Subcutaneous abdominal adipose tissue (tissue), 5 donors: ENCODE measurements around the gene IRX4.

Experiments used
- H3K27ac ChIP-seq: one replicate; pipeline ENCODE4 v1.7.0; 2013; ENCODE audit warnings: low read depth, mild to moderate bottlenecking, inconsistent platforms, low read length, moderate library complexity
- H3K27me3 ChIP-seq, 5 donors: one replicate each; pipeline ENCODE4 v1.7.0; 2013; ENCODE audit warnings: low read length in 5 of 5, inconsistent platforms in 1 of 5; ENCODE audit not compliant: control insufficient read depth in 5 of 5, insufficient read depth in 4 of 5
- H3K36me3 ChIP-seq, 5 donors: one replicate each; pipeline ENCODE4 v1.7.0; 2013; ENCODE audit warnings: low read length in 5 of 5; ENCODE audit not compliant: control insufficient read depth in 5 of 5, insufficient read depth in 5 of 5
- H3K4me1 ChIP-seq, 5 donors: one replicate each; pipeline ENCODE4 v1.7.0; 2013; ENCODE audit warnings: low read length in 5 of 5, mild to moderate bottlenecking in 3 of 5, moderate library complexity in 1 of 5; ENCODE audit not compliant: control insufficient read depth in 5 of 5, insufficient read depth in 5 of 5
- H3K4me3 ChIP-seq, 5 donors: one replicate each; pipeline ENCODE4 v1.7.0; 2013; ENCODE audit warnings: low read length in 5 of 5, low read depth in 1 of 5
- H3K9ac ChIP-seq, 5 donors: one replicate each; pipeline ENCODE4 v1.7.0; 2013; ENCODE audit warnings: low read length in 5 of 5, mild to moderate bottlenecking in 4 of 5, moderate library complexity in 3 of 5
- H3K9me3 ChIP-seq, 5 donors: one replicate each; pipeline ENCODE4 v1.7.0; 2013; ENCODE audit warnings: low read length in 5 of 5; ENCODE audit not compliant: control insufficient read depth in 5 of 5
- donor health status: healthy.
- donor health status: healthy.
- donor health status: healthy.
- donor health status: healthy.
- donor health status: healthy.

The IRX4 gene

GRCh38 chr5:1882337-1883119 is at the start of gene IRX4:
Gene IRX4 (minus strand): TSS chr5:1882925. CDS start chr5:1882647, 278 bp downstream.
- no peaks in the 10 kb centered on the region for H3K36me3 ChIP-seq
- H3K4me3 ChIP-seq = peak within 1 kb of the TSS in 4 of 5 donors; percentile 29 to 42 (median 34)
- no peaks in the 10 kb centered on the region for H3K9me3 ChIP-seq
- peaks cover 0 to 23% (median 19%) of the 10 kb centered on the region in 5 donors for H3K4me1 ChIP-seq
- H3K27ac ChIP-seq = no peak within 1 kb of the TSS
- H3K27me3 ChIP-seq = peaks cover 57 to 84% (median 66%) of the 10 kb centered on the region in 5 donors
- no peak within 1 kb of the TSS for H3K9ac ChIP-seq

- peaks cover 0 to 2% (median 0%) of the 10 kb centered on the region in 5 donors for H3K9me3 ChIP-seq
These were observed 49.0 kb upstream of the IRX4 start for GRCh38 chr5:1931604-1932231.

GRCh38 chr5:1930880-1931603 is 48.3 kb upstream of the IRX4 start:
- Histone ChIP-seq H3K9ac (peak overlapping the region in 2 of 5 donors; percentile 40 to 60), H3K36me3 (peaks cover 0 to 12% (median 0%) of the 10 kb centered on the region in 5 donors), H3K27me3 (peaks cover 3 to 27% (median 19%) of the 10 kb centered on the region in 5 donors), H3K4me1 (peaks cover 0 to 19% (median 13%) of the 10 kb centered on the region in 5 donors), H3K27ac (no peak overlapping the region), H3K9me3 (no peaks in the 10 kb centered on the region), H3K4me3 (peak overlapping the region; percentile 45 to 84 (median 67))

More at GRCh38 chr5:1931604-1932231, 49.0 kb upstream of the IRX4 start:
- peaks cover 3 to 26% (median 17%) of the 10 kb centered on the region in 5 donors for H3K27me3 ChIP-seq
- peak overlapping the region; percentile 45 to 84 (median 67) for H3K4me3 ChIP-seq
- H3K36me3 ChIP-seq = peaks cover 0 to 12% (median 0%) of the 10 kb centered on the region in 5 donors
- H3K27ac ChIP-seq = no peak overlapping the region
- H3K4me1 ChIP-seq = peaks cover 0 to 19% (median 13%) of the 10 kb centered on the region in 5 donors
- H3K9ac ChIP-seq = peak overlapping the region in 2 of 5 donors; percentile 40 to 60

GRCh38 chr5:1930501-1930879 is 47.8 kb upstream of the IRX4 start:
- Histone ChIP-seq H3K9me3 (no peaks in the 10 kb centered on the region), H3K36me3 (peaks cover 0 to 12% (median 0%) of the 10 kb centered on the region in 5 donors), H3K9ac (peak overlapping the region in 2 of 5 donors; percentile 40 to 60), H3K4me1 (peaks cover 0 to 19% (median 13%) of the 10 kb centered on the region in 5 donors), H3K27me3 (peaks cover 7 to 32% (median 24%) of the 10 kb centered on the region in 5 donors), H3K27ac (no peak overlapping the region), H3K4me3 (peak overlapping the region in 4 of 5 donors; percentile 61 to 84 (median 71))

GRCh38 chr5:1929108-1929991 is 46.6 kb upstream of the IRX4 start:
- Histone ChIP-seq H3K27me3 (peaks cover 7 to 36% (median 28%) of the 10 kb centered on the region in 5 donors), H3K4me1 (peaks cover 0 to 19% (median 13%) of the 10 kb centered on the region in 5 donors), H3K9ac (no peak overlapping the region), H3K4me3 (no peak overlapping the region), H3K36me3 (peaks cover 0 to 4% (median 0%) of the 10 kb centered on the region in 5 donors), H3K9me3 (no peaks in the 10 kb centered on the region), H3K27ac (no peak overlapping the region)

GRCh38 chr5:1926471-1927341 is 44.0 kb upstream of the IRX4 start:
- Histone ChIP-seq H3K27ac (no peak overlapping the region), H3K9ac (no peak overlapping the region), H3K27me3 (peaks cover 10 to 36% (median 33%) of the 10 kb centered on the region in 5 donors), H3K9me3 (no peaks in the 10 kb centered on the region), H3K36me3 (no peaks in the 10 kb centered on the region), H3K4me1 (peaks cover 0 to 17% (median 10%) of the 10 kb centered on the region in 5 donors), H3K4me3 (no peak overlapping the region)

GRCh38 chr5:1926071-1926440 is 43.3 kb upstream of the IRX4 start:
- H3K27me3 ChIP-seq = peaks cover 10 to 34% (median 33%) of the 10 kb centered on the region in 5 donors
- H3K36me3 ChIP-seq = no peaks in the 10 kb centered on the region
- peaks cover 0 to 10% (median 6%) of the 10 kb centered on the region in 5 donors for H3K4me1 ChIP-seq
- H3K9me3 ChIP-seq = no peaks in the 10 kb centered on the region
- H3K9ac ChIP-seq = no peak overlapping the region
- H3K27ac ChIP-seq = no peak overlapping the region
- H3K4me3 ChIP-seq = no peak overlapping the region

GRCh38 chr5:1925111-1926070 is 42.7 kb upstream of the IRX4 start:
- Histone ChIP-seq H3K9me3 (no peaks in the 10 kb centered on the region), H3K9ac (no peak overlapping the region), H3K36me3 (no peaks in the 10 kb centered on the region), H3K27me3 (peaks cover 10 to 33% (median 31%) of the 10 kb centered on the region in 5 donors), H3K4me1 (peaks cover 0 to 4% (median 3%) of the 10 kb centered on the region in 5 donors), H3K27ac (no peak overlapping the region), H3K4me3 (no peak overlapping the region)
